B cell (primary cell): ENCODE results near the gene POU2AF1. TPM values are rescaled to one million over a fixed set of nuclear protein-coding genes. Genes with fewer than 3 reads are reported as not detected.

Experiments used
- ATAC-seq: fragments of 200-7000 bp; cut with Tn5 transposase; one replicate; pipeline ENCODE4 v1.10.0; 2021; ENCODE audit warnings: low read depth, mild to moderate bottlenecking, moderate number of reproducible peaks, moderate library complexity
- CTCF ChIA-PET: fragments of 350-600 bp; sonication (Branson Sonifier 250); formaldehyde crosslinking; loops from one replicate; lab custom pipeline; 2021; ENCODE audit warnings: antibody characterized with exemption, inconsistent platforms; lab: Charles Lee
- POLR2A ChIA-PET: fragments of 350-600 bp; sonication (Branson Sonifier 250); formaldehyde crosslinking; loops from one replicate; lab custom pipeline; 2021; ENCODE audit warnings: antibody characterized with exemption; lab: Charles Lee
- DNase-seq: peaks from one replicate; pipeline ENCODE4 v3.0.0; 2013
- H2AFZ ChIP-seq: 2 replicates; pipeline ENCODE4 v1.6.1; 2012; ENCODE audit warnings: mild to moderate bottlenecking, low read depth, low read length; ENCODE audit not compliant: insufficient read depth, poor library complexity, severe bottlenecking
- H3K27ac ChIP-seq, 2 donors: 1 replicate in 1 of 2; 2 replicates in 1 of 2; pipeline ENCODE4 v1.5.1; 2012 to 2013; ENCODE audit warnings: low read length in 2 of 2, mild to moderate bottlenecking in 2 of 2, moderate library complexity in 1 of 2
- H3K27me3 ChIP-seq, 4 experiments: fragments of 200-600 bp in 1 of 4; sonication (generic) in 1 of 4; replicated peaks in 1 of 4; 1 replicate in 2 of 4; 2 replicates in 2 of 4; pipeline versions ENCODE4 v1.6.1 to v1.7.0; 2013 to 2016; ENCODE audit warnings: low read length in 3 of 4, mild to moderate bottlenecking in 2 of 4, mixed read lengths in 1 of 4, moderate library complexity in 1 of 4; ENCODE audit not compliant: insufficient read depth in 4 of 4, control insufficient read depth in 3 of 4; ENCODE audit errors: control extremely low read depth in 1 of 4
- H3K36me3 ChIP-seq, 2 experiments: replicated peaks in 1 of 2; 1 replicate in 1 of 2; 2 replicates in 1 of 2; pipeline versions ENCODE4 v1.6.1 to v1.7.1; 2013; ENCODE audit warnings: low read length in 1 of 2; ENCODE audit not compliant: insufficient read depth in 2 of 2, control insufficient read depth in 1 of 2; ENCODE audit errors: control extremely low read depth in 1 of 2, extremely low read depth in 1 of 2
- H3K4me1 ChIP-seq, 2 donors: fragments of 200-600 bp in 1 of 2; sonication (generic) in 1 of 2; 1 replicate in 1 of 2; 2 replicates in 1 of 2; pipeline versions ENCODE4 v1.5.1 to v1.6.1; 2013 to 2017; ENCODE audit warnings: low read length in 2 of 2; ENCODE audit not compliant: control insufficient read depth in 2 of 2, insufficient read depth in 2 of 2
- H3K4me2 ChIP-seq: replicated peaks from 2 replicates; pipeline ENCODE3; 2012; ENCODE audit warnings: mild to moderate bottlenecking, low read depth, low read length; ENCODE audit not compliant: poor library complexity, severe bottlenecking
- H3K4me3 ChIP-seq, 5 experiments: fragments of 200-600 bp in 1 of 5; sonication (generic) in 1 of 5; 1 replicate in 3 of 5; 2 replicates in 2 of 5; pipeline versions ENCODE4 v1.5.1 to v1.7.0; 2011 to 2016; ENCODE audit warnings: low read length in 4 of 5, mild to moderate bottlenecking in 4 of 5, low read depth in 2 of 5, control low read depth in 1 of 5, moderate library complexity in 1 of 5; ENCODE audit not compliant: insufficient read depth in 1 of 5; ENCODE audit errors: control extremely low read depth in 1 of 5, extremely low read depth in 1 of 5
- H3K79me2 ChIP-seq: fragments of 200-600 bp; sonication (generic); one replicate; pipeline ENCODE4 v1.6.0; 2016; ENCODE audit warnings: low read length; ENCODE audit not compliant: control insufficient read depth, insufficient read depth
- H3K9ac ChIP-seq: fragments of 200-600 bp; sonication (generic); 2 replicates; pipeline ENCODE4 v1.6.1; 2017; ENCODE audit warnings: mild to moderate bottlenecking, low read length, moderate library complexity
- H3K9me3 ChIP-seq, 3 donors: one replicate each; pipeline versions ENCODE4 v1.6.1 to v1.7.1; 2013; ENCODE audit warnings: low read length in 2 of 3; ENCODE audit not compliant: control insufficient read depth in 2 of 3, insufficient read depth in 1 of 3; ENCODE audit errors: control extremely low read depth in 1 of 3
- H4K20me1 ChIP-seq: 2 replicates; pipeline ENCODE4 v1.6.0; 2012; ENCODE audit warnings: mild to moderate bottlenecking, low read length; ENCODE audit not compliant: insufficient read depth, control insufficient read depth, poor library complexity, severe bottlenecking
- H3K27ac Mint-ChIP-seq: one replicate; pipeline ENCODE4 v1.8.0; 2021; ENCODE audit warnings: mixed read lengths
- H3K27me3 Mint-ChIP-seq: one replicate; pipeline ENCODE4 v1.8.0; 2021; ENCODE audit warnings: mixed read lengths
- H3K4me1 Mint-ChIP-seq: one replicate; pipeline ENCODE4 v1.8.0; 2021; ENCODE audit warnings: mixed read lengths
- H3K4me3 Mint-ChIP-seq: one replicate; pipeline ENCODE4 v1.8.0; 2021; ENCODE audit warnings: mixed read lengths
- H3K9me3 Mint-ChIP-seq: one replicate; pipeline ENCODE4 v1.8.0; 2022; ENCODE audit warnings: mixed read lengths; ENCODE audit not compliant: insufficient read depth
- CTCF ChIP-seq: fragments of 200-600 bp; IDR thresholded peaks from one replicate; pipeline ENCODE4 v1.8.0; 2022; ENCODE audit warnings: antibody characterized with exemption, mild to moderate bottlenecking
- EZH2 ChIP-seq: IDR thresholded peaks from 2 replicates; pipeline ENCODE4 v1.6.1; 2012; ENCODE audit warnings: borderline replicate concordance, low read depth, mild to moderate bottlenecking, moderate library complexity, low read length; ENCODE audit not compliant: insufficient read depth, poor library complexity, severe bottlenecking
- WGBS: methylation state at CpG from one replicate; pipeline ENCODE4 v1.1.5; 2013; ENCODE audit warnings: missing lambda C conversion rate; ENCODE audit not compliant: insufficient coverage; 5-methylcytosine and 5-hydroxymethylcytosine counted together
- intact Hi-C: fragments of 100-400 bp; cut with micrococcal nuclease; formaldehyde crosslinking; loops from one replicate; pipeline ENCODE4 v1.10.0; 2022
- polyA plus RNA-seq: library from polyadenylated mRNA; depleted of rRNA; stranded (reverse); fragments of >200 nt; gene quantifications from 2 replicates; pipeline ENCODE4 v1.2.3, GENCODE V29; 2012
- total RNA-seq, 2 donors: library from RNA; stranded (reverse); fragments of 120-200 nt in 1 of 2; gene quantifications; 1 replicate in 1 of 2; 2 replicates in 1 of 2; pipeline versions ENCODE4 v1.2.3 to v1.2.4, GENCODE V29; 2013 to 2022

The POU2AF1 gene
- total and polyA plus RNA-seq, 2 donors (not counting 1 experiment from before 2014, with no cell fraction given) = 308 to 407 TPM

GRCh38 chr11:111327908-111328624 lies 51.0 kb downstream of the POU2AF1 start:
- Mint-ChIP-seq H3K4me1 (peaks cover 6% of the 10 kb centered on the region), H3K27me3 (no peaks in the 10 kb centered on the region), H3K9me3 (no peaks in the 10 kb centered on the region), H3K27ac (no peak overlapping the region), H3K4me3 (no peak overlapping the region)
- Histone ChIP-seq H3K79me2 (no peaks in the 10 kb centered on the region), H3K9me3 (no peaks in the 10 kb centered on the region), H3K27me3 (no peaks in the 10 kb centered on the region), H3K4me2 (no peak overlapping the region), H4K20me1 (no peaks in the 10 kb centered on the region), H3K4me3 (no peak overlapping the region), H3K36me3 (no peaks in the 10 kb centered on the region), H3K9ac (no peak overlapping the region), H3K27ac (no peak overlapping the region), H3K4me1 (no peaks in the 10 kb centered on the region), H2AFZ (no peak overlapping the region)
- no peak for TF ChIP-seq CTCF
- no peak for TF ChIP-seq EZH2
- 95% methylated on average over 5 of the region's 8 CpGs for WGBS
- ATAC-seq (no peak), DNase-seq (no peak)
- ChIA-PET POLR2A (no interaction called here), CTCF (interaction anchor here (1.2 to 3.6 kb wide), 4 partner anchors 27 to 100 kb away, joined by 3 to 14 read pairs (median 4); no protein-coding TSS in a partner anchor)
- intact Hi-C loops = no loop called here

GRCh38 chr11:111326824-111327223 lies 52.3 kb downstream of the POU2AF1 start:
- Histone ChIP-seq H3K9me3 (no peaks in the 10 kb centered on the region), H3K4me2 (no peak overlapping the region), H2AFZ (no peak overlapping the region), H3K4me1 (no peaks in the 10 kb centered on the region), H3K27ac (no peak overlapping the region), H3K79me2 (no peaks in the 10 kb centered on the region), H3K4me3 (no peak overlapping the region), H4K20me1 (no peaks in the 10 kb centered on the region), H3K36me3 (no peaks in the 10 kb centered on the region), H3K27me3 (no peaks in the 10 kb centered on the region), H3K9ac (no peak overlapping the region)
- Mint-ChIP-seq H3K4me1 (peaks cover 6% of the 10 kb centered on the region), H3K27ac (no peak overlapping the region), H3K27me3 (no peaks in the 10 kb centered on the region), H3K4me3 (no peak overlapping the region), H3K9me3 (no peaks in the 10 kb centered on the region)
- ChIA-PET CTCF (interaction anchor here (0.6 to 3.6 kb wide), 4 partner anchors 17 to 102 kb away, joined by 3 to 14 read pairs (median 3); no protein-coding TSS in a partner anchor), POLR2A (interaction anchor here (1.1 kb wide), 1 partner anchor 17 kb away, joined by 3 read pairs; no protein-coding TSS in a partner anchor)
- ATAC-seq (no peak), DNase-seq (no peak)
- intact Hi-C loops = no loop called here
- 92% methylated on average over 3 of the region's 4 CpGs for WGBS
- TF ChIP-seq EZH2 (no peak), CTCF (no peak)
